Retinal pigment epithelial cell (primary cell): ENCODE results near the gene MRPL23.

ENCODE experiments used
- DNase-seq: peaks from one replicate; pipeline ENCODE4 v3.0.0-alpha.2; 2010; ENCODE audit warnings: low read depth
- H3K4me3 ChIP-seq: 2 replicates; pipeline ENCODE4 v1.5.1; 2011; ENCODE audit warnings: mild to moderate bottlenecking, low read length, control low read depth, moderate library complexity
- CTCF ChIP-seq: conservative IDR thresholded peaks from 2 replicates; pipeline ENCODE4 v1.5.1; 2011; ENCODE audit warnings: low read depth, low read length, control low read depth, inconsistent platforms

MRPL23 gene

GRCh38 chr11:1987024-1987423 is 39.9 kb downstream of the MRPL23 start:
- no peak overlapping the region for H3K4me3 ChIP-seq
- DNase-seq = no peak
- TF ChIP-seq CTCF = no peak

- DNase-seq = no peak
- no peak overlapping the region for H3K4me3 ChIP-seq
- TF ChIP-seq CTCF = no peak
These were observed 41.0 kb downstream of the MRPL23 start for GRCh38 chr11:1988174-1988573.

GRCh38 chr11:1988667-1989317 is 41.7 kb downstream of the MRPL23 start:
- no peak for DNase-seq
- H3K4me3 ChIP-seq = no peak overlapping the region
- TF ChIP-seq CTCF = no peak

- no peak overlapping the region for H3K4me3 ChIP-seq
- no peak for TF ChIP-seq CTCF
- DNase-seq = no peak
These were observed 42.8 kb downstream of the MRPL23 start for GRCh38 chr11:1989953-1990352.

- H3K4me3 ChIP-seq = no peak overlapping the region
- no peak for TF ChIP-seq CTCF
- DNase-seq = no peak
These were observed 43.9 kb downstream of the MRPL23 start for GRCh38 chr11:1990872-1991578.

GRCh38 chr11:1992111-1992510 is 45.0 kb downstream of the MRPL23 start:
- DNase-seq = no peak
- no peak overlapping the region for H3K4me3 ChIP-seq
- no peak for TF ChIP-seq CTCF

GRCh38 chr11:1994121-1994520 is 47.0 kb downstream of the MRPL23 start:
- TF ChIP-seq CTCF = no peak
- no peak overlapping the region for H3K4me3 ChIP-seq
- DNase-seq = no peak
